Measurements from ENCODE around the gene CTXN3.

The CTXN3 gene

DNA sequence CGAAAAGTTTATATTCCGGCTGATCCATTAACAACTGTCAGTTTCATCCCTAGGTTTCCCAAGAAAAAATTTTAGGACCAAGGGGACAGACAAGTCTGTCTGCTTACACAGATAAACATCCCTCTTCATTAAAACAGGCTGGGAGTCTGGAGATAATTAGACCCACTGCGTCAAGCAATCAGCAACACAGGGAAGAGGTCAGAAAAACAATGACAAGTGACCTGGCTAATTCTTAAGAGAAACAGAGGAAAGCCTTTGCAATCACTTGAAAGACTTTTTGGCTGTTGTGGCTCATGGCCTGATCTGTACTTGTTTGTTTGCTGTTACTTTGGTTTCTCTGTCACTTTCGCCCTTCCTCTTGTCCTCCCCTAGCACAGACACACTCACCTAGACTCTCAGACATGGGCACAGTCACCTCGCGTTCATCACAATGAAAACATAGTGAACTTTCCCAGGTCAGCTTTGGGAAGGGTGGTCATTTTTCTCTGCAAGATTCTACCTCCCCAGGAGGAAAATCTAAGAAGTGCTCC lies 51.4 kb downstream of the CTXN3 start:
- DNase-seq: no peak

DNA sequence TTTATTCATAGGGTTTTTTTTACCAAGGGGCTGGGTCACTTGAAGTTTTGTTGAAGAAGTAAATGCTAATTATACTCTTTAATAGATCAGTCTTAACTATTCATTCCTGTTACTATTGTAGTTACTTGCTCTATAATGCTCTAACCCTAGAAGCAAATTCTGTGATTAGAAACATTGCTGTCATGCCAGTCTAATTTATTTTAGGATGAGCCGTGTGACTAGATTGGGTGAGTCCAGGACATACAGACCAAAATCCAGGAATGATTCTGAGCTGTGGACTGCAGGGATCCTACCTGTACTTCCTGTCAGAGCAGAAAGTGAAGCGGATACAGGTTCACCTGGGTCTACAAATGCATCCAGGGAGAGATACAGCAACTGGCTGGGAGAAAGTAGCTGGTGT lies 53.6 kb downstream of the CTXN3 start:
- DNase-seq: no peak

DNA sequence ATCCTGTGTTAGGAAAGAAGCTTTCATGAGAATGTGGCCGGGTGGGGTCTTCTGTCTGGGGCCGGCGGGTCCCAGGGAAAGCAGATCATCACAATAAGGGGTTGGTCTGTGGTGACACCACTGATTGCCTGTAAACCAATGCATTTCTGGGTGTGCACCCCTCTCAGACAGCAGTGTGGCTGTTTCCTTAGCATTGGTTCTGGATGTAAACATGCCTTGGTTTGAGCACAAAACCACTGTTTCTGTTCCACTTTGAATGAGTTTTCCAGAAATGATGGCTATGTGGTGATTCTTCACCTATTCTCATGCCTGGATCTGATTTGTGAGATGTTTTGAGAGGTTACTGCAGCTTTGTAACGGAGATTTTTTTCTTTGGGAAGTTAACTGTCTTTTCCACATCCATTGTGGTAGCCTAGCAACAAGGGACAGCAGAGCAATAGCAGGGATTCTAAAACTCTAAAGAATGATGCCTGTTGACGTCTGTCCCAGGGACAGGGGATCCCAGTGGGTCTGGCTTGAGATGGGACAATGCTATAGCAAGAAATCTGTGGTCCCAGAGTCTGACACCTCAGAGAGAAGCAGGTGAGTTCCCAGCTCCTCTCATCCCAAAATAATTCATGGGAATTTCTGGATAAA lies 54.2 kb downstream of the CTXN3 start, which contains the start of gene CCDC192:
TSS of gene CCDC192 (plus strand) at position 466 of the 636 bp plus-strand sequence. CDS start at position 521, 55 bp downstream.
- no peak for DNase-seq

DNA sequence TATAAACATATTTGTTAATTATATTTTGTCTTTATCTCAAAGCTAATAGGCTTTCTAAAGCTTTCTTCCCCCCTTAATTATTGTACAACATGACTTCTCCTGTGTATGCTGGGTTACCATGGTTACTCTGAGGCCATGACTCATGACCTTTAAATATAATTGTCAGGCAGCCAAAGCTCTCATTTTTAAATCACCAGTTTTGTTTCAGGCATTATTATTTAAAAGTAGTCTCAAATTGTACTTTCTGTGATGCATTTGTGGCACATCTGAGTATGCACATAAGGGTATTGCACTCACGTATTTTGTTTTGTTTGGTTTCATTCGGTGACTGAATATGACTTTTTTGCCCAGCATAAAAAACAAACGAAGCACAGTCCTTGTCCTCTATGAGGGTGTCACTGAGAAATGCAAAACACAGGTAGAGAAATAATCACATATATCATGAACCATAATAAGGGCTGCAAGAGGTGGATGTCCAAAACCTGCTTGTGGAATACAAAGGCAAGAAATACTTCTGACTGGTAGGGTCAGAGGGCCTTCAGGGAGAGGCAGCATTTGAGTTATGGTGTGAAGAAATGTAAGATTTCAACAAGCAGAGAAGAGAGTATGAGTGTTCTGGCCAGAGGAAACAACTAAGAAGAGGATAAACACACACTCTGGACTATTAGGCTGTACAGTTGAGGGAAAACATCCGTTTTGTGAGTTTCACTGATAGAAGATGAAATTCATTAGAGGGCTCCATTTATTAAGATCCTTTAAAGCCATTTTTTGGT lies 56.4 kb downstream of the CTXN3 start:
- no peak for DNase-seq

DNA sequence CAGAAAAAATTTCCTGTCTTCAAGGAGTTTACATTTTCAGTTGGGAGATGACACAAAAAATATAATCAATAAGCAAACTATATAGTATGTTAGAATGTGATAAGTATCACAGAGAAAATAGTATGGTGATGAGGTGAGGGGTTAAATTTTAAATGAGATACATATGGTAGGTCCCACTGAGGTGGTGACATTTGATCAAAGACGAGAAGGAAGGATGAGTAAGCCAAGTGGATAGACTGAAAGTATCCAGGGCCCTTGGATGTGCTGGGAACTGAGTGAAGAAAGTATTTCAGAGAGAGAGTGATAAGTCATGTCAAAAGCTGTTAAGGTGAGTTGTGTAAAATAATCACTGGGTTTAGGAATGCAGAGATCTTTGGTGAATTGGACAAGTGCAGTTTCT lies 57.8 kb downstream of the CTXN3 start:
- no peak for DNase-seq

DNA sequence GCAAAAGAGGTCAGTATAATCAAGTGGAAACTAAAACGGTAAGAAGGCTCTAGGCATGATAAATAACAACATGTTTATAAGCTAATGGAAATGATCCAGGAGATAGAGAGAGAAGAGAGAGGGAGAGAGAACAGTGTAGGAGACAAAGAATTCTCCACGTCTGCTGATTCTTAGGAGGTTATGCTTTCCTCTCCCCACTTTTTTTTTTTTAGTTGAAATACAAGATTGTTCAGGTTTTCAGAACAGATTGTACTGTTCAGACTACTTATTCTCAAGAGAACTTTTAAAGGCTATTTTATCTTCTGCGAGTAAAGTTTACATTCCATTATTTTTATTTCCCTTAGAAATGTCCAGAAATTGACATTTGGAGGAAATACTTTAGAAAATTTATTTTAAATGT lies 58.3 kb downstream of the CTXN3 start:
- DNase-seq: no peak

Data from SIG-M5 (cell line).